Measurements from ENCODE around the gene INPP5K. TPM values are rescaled to one million over a fixed set of nuclear protein-coding genes. Genes with fewer than 3 reads are reported as not detected.
"Not testable (repeated sequence)": the region's sequence is repeated elsewhere in the genome, so short reads cannot be mapped to it uniquely, and the experiment has no call there.

INPP5K gene
- polyA plus RNA-seq, 1 donor: 18.3 TPM

- Histone ChIP-seq H3K9me3 (ENCODE audit: control insufficient read depth, low read depth, low read length) (no peaks in the 10 kb centered on the region), H3K27ac (ENCODE audit: low read length) (no peak overlapping the region), H3K36me3 (ENCODE audit: control insufficient read depth, insufficient read depth, low read length) (peaks cover 33% of the 10 kb centered on the region), H3K4me3 (ENCODE audit: low read length) (no peak overlapping the region), H3K27me3 (ENCODE audit: control insufficient read depth, insufficient read depth, low read length) (no peaks in the 10 kb centered on the region), H3K4me1 (ENCODE audit: control insufficient read depth, insufficient read depth, low read length) (peaks cover 10% of the 10 kb centered on the region)
- no peak for DNase-seq
- WGBS (ENCODE audit: insufficient coverage, low lambda C conversion rate): no CpG with 5 or more reads among the region's 8 CpGs
Observed at GRCh38 chr17:1464186-1464585, 52.2 kb downstream of the INPP5K start.

DNA sequence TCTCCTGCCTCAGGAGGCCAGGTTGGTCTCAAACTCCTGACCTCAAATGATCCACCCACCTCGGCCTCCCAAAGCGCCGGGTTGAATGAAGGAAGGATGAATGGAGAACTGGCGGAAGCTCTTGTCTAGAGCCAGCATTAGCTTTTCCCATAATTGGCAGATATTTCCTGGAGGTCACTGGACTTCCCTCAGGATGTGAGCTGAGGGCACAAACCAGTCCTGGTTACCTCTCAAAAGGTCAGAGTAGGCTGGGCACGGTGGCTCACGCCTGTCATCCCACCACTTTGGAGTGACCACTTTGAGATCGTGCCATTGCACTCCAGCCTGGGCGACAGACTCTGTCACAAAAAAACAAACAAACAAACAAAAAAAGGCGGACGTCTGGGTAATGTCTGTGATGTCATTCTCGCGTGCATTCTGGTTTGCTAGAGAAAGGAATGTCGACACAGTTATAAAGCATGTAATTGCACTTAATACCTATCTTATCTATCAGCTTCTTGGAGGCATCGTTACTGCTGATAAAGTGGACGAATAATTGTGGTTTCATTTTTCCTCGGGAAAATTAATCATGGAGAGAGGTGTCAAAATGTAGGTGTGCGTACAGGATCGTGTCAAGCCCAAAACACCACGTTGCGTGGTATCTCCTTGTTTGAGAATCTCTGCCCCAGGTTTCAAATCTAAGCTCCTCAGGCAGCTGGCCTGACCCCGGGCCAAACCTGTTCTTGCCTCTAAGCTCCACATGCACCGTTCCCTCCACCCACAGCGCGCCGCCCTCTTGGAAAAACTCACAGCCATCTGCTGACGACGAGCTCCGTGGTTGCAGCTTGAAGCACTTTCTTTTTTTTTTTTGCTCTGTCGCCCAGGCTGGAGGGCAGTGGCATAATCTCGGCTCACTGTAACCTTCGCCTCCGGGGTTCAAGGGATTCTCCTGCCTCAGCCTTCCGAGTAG, 54.0 kb downstream of the INPP5K start:
- no peaks in the 10 kb centered on the region for H3K4me1 ChIP-seq (ENCODE audit: control insufficient read depth, insufficient read depth, low read length)
- WGBS (ENCODE audit: insufficient coverage, low lambda C conversion rate): 40% methylated on average over 1 of the region's 33 CpGs
- no peak overlapping the region for H3K4me3 ChIP-seq (ENCODE audit: low read length)
- H3K27ac ChIP-seq (ENCODE audit: low read length): peak overlapping the region; percentile 5
- H3K36me3 ChIP-seq (ENCODE audit: control insufficient read depth, insufficient read depth, low read length): peaks cover 17% of the 10 kb centered on the region
- peak; percentile 55 to 74 for DNase-seq
- H3K27me3 ChIP-seq (ENCODE audit: control insufficient read depth, insufficient read depth, low read length): no peaks in the 10 kb centered on the region
- no peaks in the 10 kb centered on the region for H3K9me3 ChIP-seq (ENCODE audit: control insufficient read depth, low read depth, low read length)

GRCh38 chr17:1461198-1461944, 55.0 kb downstream of the INPP5K start:
- peaks cover 5% of the 10 kb centered on the region for H3K4me1 ChIP-seq (ENCODE audit: control insufficient read depth, insufficient read depth, low read length)
- no peak for DNase-seq
- no peaks in the 10 kb centered on the region for H3K27me3 ChIP-seq (ENCODE audit: control insufficient read depth, insufficient read depth, low read length)
- no peak overlapping the region for H3K27ac ChIP-seq (ENCODE audit: low read length)
- peaks cover 11% of the 10 kb centered on the region for H3K36me3 ChIP-seq (ENCODE audit: control insufficient read depth, insufficient read depth, low read length)
- H3K4me3 ChIP-seq (ENCODE audit: low read length): no peak overlapping the region
- no peaks in the 10 kb centered on the region for H3K9me3 ChIP-seq (ENCODE audit: control insufficient read depth, low read depth, low read length)
- 87% methylated on average over 5 of the region's 18 CpGs for WGBS (ENCODE audit: insufficient coverage, low lambda C conversion rate)

GRCh38 chr17:1460233-1460632, 56.2 kb downstream of the INPP5K start:
- 40% methylated on average over 1 of the region's 6 CpGs for WGBS (ENCODE audit: insufficient coverage, low lambda C conversion rate)
- Histone ChIP-seq H3K9me3 (ENCODE audit: control insufficient read depth, low read depth, low read length) (no peaks in the 10 kb centered on the region), H3K4me3 (ENCODE audit: low read length) (no peak overlapping the region), H3K27me3 (ENCODE audit: control insufficient read depth, insufficient read depth, low read length) (no peaks in the 10 kb centered on the region), H3K4me1 (ENCODE audit: control insufficient read depth, insufficient read depth, low read length) (peaks cover 5% of the 10 kb centered on the region), H3K27ac (ENCODE audit: low read length) (no peak overlapping the region), H3K36me3 (ENCODE audit: control insufficient read depth, insufficient read depth, low read length) (peaks cover 8% of the 10 kb centered on the region)
- peak in 1 of 2 donors; percentile 46 for DNase-seq

GRCh38 chr17:1455797-1456599, 60.4 kb downstream of the INPP5K start, which contains the start of gene CRK:
CRK (minus strand) TSS chr17:1456232; CDS start chr17:1456117, 115 bp downstream.
- peak within 1 kb of the TSS; percentile 96 for H3K27ac ChIP-seq (ENCODE audit: low read length)
- H3K36me3 ChIP-seq (ENCODE audit: control insufficient read depth, insufficient read depth, low read length): peaks cover 8% of the 10 kb centered on the region
- peak; percentile 97 for DNase-seq
- no CpG with 5 or more reads among the region's 93 CpGs for whole genome bisulfite sequencing (ENCODE audit: insufficient coverage, low lambda C conversion rate)
- H3K27me3 ChIP-seq (ENCODE audit: control insufficient read depth, insufficient read depth, low read length): no peaks in the 10 kb centered on the region
- no peaks in the 10 kb centered on the region for H3K9me3 ChIP-seq (ENCODE audit: control insufficient read depth, low read depth, low read length)
- peaks cover 15% of the 10 kb centered on the region for H3K4me1 ChIP-seq (ENCODE audit: control insufficient read depth, insufficient read depth, low read length)
- H3K4me3 ChIP-seq (ENCODE audit: low read length): peak within 1 kb of the TSS; percentile 80

DNA sequence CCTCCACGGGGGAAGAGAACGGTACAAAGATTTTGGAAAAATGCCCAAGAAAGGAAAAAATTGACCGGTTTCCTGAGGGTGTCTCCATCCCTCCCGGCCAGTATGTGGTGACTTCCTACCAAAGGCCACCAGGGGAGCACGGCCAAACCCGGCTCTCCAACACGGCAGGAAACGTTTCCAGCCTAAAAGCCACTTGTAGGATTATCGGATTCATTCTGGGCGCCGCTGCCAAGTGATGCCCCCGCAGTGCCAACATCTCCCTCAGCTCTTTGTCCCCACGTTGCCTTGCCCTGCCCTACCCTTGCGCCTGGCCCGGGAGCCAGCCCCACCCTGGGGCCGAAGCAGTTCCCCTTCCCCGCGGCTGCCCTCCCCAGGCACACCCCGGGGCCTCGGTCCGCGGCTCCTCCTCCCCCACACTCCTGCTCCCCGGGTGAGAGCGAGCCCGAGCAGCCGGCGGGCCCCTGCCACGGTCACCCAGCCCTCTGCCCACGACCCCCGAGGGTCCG, 61.1 kb downstream of the INPP5K start:
- peak overlapping the region; percentile 88 for H3K27ac ChIP-seq (ENCODE audit: low read length)
- peaks cover 15% of the 10 kb centered on the region for H3K4me1 ChIP-seq (ENCODE audit: control insufficient read depth, insufficient read depth, low read length)
- whole genome bisulfite sequencing (ENCODE audit: insufficient coverage, low lambda C conversion rate): no CpG with 5 or more reads among the region's 31 CpGs
- peaks cover 8% of the 10 kb centered on the region for H3K36me3 ChIP-seq (ENCODE audit: control insufficient read depth, insufficient read depth, low read length)
- H3K4me3 ChIP-seq (ENCODE audit: low read length): peak overlapping the region; percentile 66
- no peaks in the 10 kb centered on the region for H3K9me3 ChIP-seq (ENCODE audit: control insufficient read depth, low read depth, low read length)
- peak; percentile 48 to 67 for DNase-seq
- no peaks in the 10 kb centered on the region for H3K27me3 ChIP-seq (ENCODE audit: control insufficient read depth, insufficient read depth, low read length)

- Histone ChIP-seq H3K4me1 (ENCODE audit: control insufficient read depth, insufficient read depth, low read length) (peaks cover 15% of the 10 kb centered on the region), H3K27me3 (ENCODE audit: control insufficient read depth, insufficient read depth, low read length) (no peaks in the 10 kb centered on the region), H3K9me3 (ENCODE audit: control insufficient read depth, low read depth, low read length) (no peaks in the 10 kb centered on the region), H3K27ac (ENCODE audit: low read length) (no peak overlapping the region), H3K4me3 (ENCODE audit: low read length) (peak overlapping the region; percentile 66), H3K36me3 (ENCODE audit: control insufficient read depth, insufficient read depth, low read length) (peaks cover 9% of the 10 kb centered on the region)
- no CpG with 5 or more reads among the region's 9 CpGs for WGBS (ENCODE audit: insufficient coverage, low lambda C conversion rate)
- no peak for DNase-seq
Observed at GRCh38 chr17:1454541-1454940, 61.9 kb downstream of the INPP5K start.

- Histone ChIP-seq H3K36me3 (ENCODE audit: control insufficient read depth, insufficient read depth, low read length) (peaks cover 13% of the 10 kb centered on the region), H3K4me1 (ENCODE audit: control insufficient read depth, insufficient read depth, low read length) (peaks cover 15% of the 10 kb centered on the region)
- not testable (repeated sequence) for H3K9me3 ChIP-seq (ENCODE audit: control insufficient read depth, low read depth, low read length); H3K27ac ChIP-seq (ENCODE audit: low read length); DNase-seq; H3K27me3 ChIP-seq (ENCODE audit: control insufficient read depth, insufficient read depth, low read length); H3K4me3 ChIP-seq (ENCODE audit: low read length)
- no CpG with 5 or more reads among the region's 11 CpGs for WGBS (ENCODE audit: insufficient coverage, low lambda C conversion rate)
Observed at GRCh38 chr17:1453694-1454093, 62.7 kb downstream of the INPP5K start.

- Histone ChIP-seq H3K4me1 (ENCODE audit: control insufficient read depth, insufficient read depth, low read length) (peaks cover 15% of the 10 kb centered on the region), H3K36me3 (ENCODE audit: control insufficient read depth, insufficient read depth, low read length) (peaks cover 14% of the 10 kb centered on the region), H3K27me3 (ENCODE audit: control insufficient read depth, insufficient read depth, low read length) (no peaks in the 10 kb centered on the region), H3K27ac (ENCODE audit: low read length) (no peak overlapping the region), H3K4me3 (ENCODE audit: low read length) (no peak overlapping the region), H3K9me3 (ENCODE audit: control insufficient read depth, low read depth, low read length) (no peaks in the 10 kb centered on the region)
- no peak for DNase-seq
- no CpG with 5 or more reads among the region's 5 CpGs for WGBS (ENCODE audit: insufficient coverage, low lambda C conversion rate)
Observed at GRCh38 chr17:1452836-1453235, 63.6 kb downstream of the INPP5K start.

All from large intestine (tissue), 3 donors.